DOHH2 (cell line): Measurements from ENCODE around the gene RNF149.
"Not testable (repeated sequence)": the region's sequence is repeated elsewhere in the genome, so short reads cannot be mapped to it uniquely, and the experiment has no call there.

ENCODE experiments used
- EZH2phosphoT487 ChIP-seq: fragments of 200-600 bp; sonication (generic); IDR thresholded peaks from 2 replicates; pipeline ENCODE4 v1.6.1; 2017; ENCODE audit warnings: borderline replicate concordance, mild to moderate bottlenecking, antibody characterized with exemption, low read length, moderate library complexity, mixed read lengths
- TF ChIP-seq, protein P1 (sequence below): fragments of 200-600 bp; sonication (generic); IDR thresholded peaks from one replicate; pipeline ENCODE4 v1.5.1; 2014; ENCODE audit warnings: antibody characterized with exemption, mild to moderate bottlenecking, low read depth, low read length; ENCODE audit not compliant: poor library complexity, severe bottlenecking

DNA sequence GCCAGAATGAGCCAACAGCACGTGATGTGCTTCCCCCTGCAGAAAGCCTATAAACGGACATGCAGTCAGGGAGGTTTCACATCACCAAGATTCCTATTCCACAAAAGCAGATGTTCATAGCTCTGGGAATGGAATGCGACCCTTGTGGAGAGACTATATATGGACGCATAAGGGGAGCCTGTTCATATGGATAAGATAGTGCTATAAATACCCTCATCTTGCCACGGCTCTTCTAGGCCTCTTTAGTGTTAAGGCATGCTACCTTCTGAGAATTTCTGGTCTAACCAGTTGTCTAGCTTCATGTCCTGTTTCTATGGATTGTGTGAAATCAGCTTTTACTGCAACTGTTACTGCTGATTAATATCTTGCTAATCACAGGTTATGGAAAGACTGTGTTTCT, 70.6 kb downstream of the RNF149 start:
- not testable (repeated sequence) for TF ChIP-seq EZH2phosphoT487
- TF ChIP-seq, protein P1, sequence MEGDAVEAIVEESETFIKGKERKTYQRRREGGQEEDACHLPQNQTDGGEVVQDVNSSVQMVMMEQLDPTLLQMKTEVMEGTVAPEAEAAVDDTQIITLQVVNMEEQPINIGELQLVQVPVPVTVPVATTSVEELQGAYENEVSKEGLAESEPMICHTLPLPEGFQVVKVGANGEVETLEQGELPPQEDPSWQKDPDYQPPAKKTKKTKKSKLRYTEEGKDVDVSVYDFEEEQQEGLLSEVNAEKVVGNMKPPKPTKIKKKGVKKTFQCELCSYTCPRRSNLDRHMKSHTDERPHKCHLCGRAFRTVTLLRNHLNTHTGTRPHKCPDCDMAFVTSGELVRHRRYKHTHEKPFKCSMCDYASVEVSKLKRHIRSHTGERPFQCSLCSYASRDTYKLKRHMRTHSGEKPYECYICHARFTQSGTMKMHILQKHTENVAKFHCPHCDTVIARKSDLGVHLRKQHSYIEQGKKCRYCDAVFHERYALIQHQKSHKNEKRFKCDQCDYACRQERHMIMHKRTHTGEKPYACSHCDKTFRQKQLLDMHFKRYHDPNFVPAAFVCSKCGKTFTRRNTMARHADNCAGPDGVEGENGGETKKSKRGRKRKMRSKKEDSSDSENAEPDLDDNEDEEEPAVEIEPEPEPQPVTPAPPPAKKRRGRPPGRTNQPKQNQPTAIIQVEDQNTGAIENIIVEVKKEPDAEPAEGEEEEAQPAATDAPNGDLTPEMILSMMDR: not testable (repeated sequence)
